Activated T-cell treated with anti-CD3 and anti-CD28 coated beads for 1 hour (primary cell): ENCODE measurements around the gene PUM1.
"Not testable (repeated sequence)": the region's sequence is repeated elsewhere in the genome, so short reads cannot be mapped to it uniquely, and the experiment has no call there.

Source experiments
- DNase-seq: peaks from one replicate; pipeline ENCODE4 v3.0.0-alpha.2; 2020; ENCODE audit warnings: low read depth

The PUM1 gene

GRCh38 chr1:30964706-30965105 is 100.8 kb downstream of the PUM1 start:
- no peak for DNase-seq

GRCh38 chr1:30962609-30963508 is 102.7 kb downstream of the PUM1 start:
- no peak for DNase-seq

GRCh38 chr1:30957560-30958222 is 107.8 kb downstream of the PUM1 start:
- no peak for DNase-seq

- DNase-seq, result no peak
Measured at GRCh38 chr1:30955448-30956015, 110.0 kb downstream of the PUM1 start.

GRCh38 chr1:30953685-30954084 is 111.8 kb downstream of the PUM1 start:
- DNase-seq, result no peak

- DNase-seq, result no peak
Measured at GRCh38 chr1:30952098-30952497, 113.4 kb downstream of the PUM1 start.

GRCh38 chr1:30950700-30951099 is 114.8 kb downstream of the PUM1 start:
- DNase-seq, result no peak

GRCh38 chr1:30950053-30950452 is 115.5 kb downstream of the PUM1 start:
- DNase-seq, result no peak

- DNase-seq, result not testable (repeated sequence)
Measured at GRCh38 chr1:30949487-30949838, 116.1 kb downstream of the PUM1 start.

- not testable (repeated sequence) for DNase-seq
Measured at GRCh38 chr1:30948813-30949486, 116.6 kb downstream of the PUM1 start.

- no peak for DNase-seq
Measured at GRCh38 chr1:30948278-30948677, 117.2 kb downstream of the PUM1 start.

- DNase-seq, result no peak
Measured at GRCh38 chr1:30947212-30947611, 118.3 kb downstream of the PUM1 start.

- no peak for DNase-seq
Measured at GRCh38 chr1:30942326-30942963, 123.1 kb downstream of the PUM1 start.

- no peak for DNase-seq
Measured at GRCh38 chr1:30940541-30940940, 125.0 kb downstream of the PUM1 start.

- no peak for DNase-seq
Measured at GRCh38 chr1:30936541-30937171, 128.9 kb downstream of the PUM1 start.

- not testable (repeated sequence) for DNase-seq
Measured at GRCh38 chr1:30935758-30936157, 129.8 kb downstream of the PUM1 start.

- no peak for DNase-seq
Measured at GRCh38 chr1:30934613-30935012, 130.9 kb downstream of the PUM1 start.

- DNase-seq, result no peak
Measured at GRCh38 chr1:30933874-30934252, 131.7 kb downstream of the PUM1 start.

GRCh38 chr1:30930631-30931173 is 134.8 kb downstream of the PUM1 start:
- DNase-seq, result no peak

- DNase-seq, result no peak
Measured at GRCh38 chr1:30929944-30930525, 135.5 kb downstream of the PUM1 start.
